Frontal cortex (tissue), 4 donors: ENCODE results near the gene ZBED4. TPM values are rescaled to one million over a fixed set of nuclear protein-coding genes. Genes with fewer than 3 reads are reported as not detected.

Source experiments
- DNase-seq, 2 donors: peaks; one replicate each; pipeline ENCODE4 v3.0.0; 2012; ENCODE audit warnings: low spot score in 2 of 2
- FAIRE-seq: peaks from 2 replicates; lab custom pipeline; 2012; peaks lifted over from hg19 to GRCh38; lab: Jason Lieb, UNC
- total RNA-seq: library from RNA; depleted of rRNA; stranded (reverse); fragments of >200 nt; gene quantifications from one replicate; pipeline ENCODE4 v1.2.3, GENCODE V29; 2014
- donor health status: control.
- donor health status: control.
- donor health status: control.

Gene ZBED4
- total RNA-seq, 1 donor from 2014 or later, result 23.2 TPM

GRCh38 chr22:49825436-49825835 is 28.2 kb upstream of the ZBED4 start:
- FAIRE-seq, result no peak
- DNase-seq, result no peak

DNA sequence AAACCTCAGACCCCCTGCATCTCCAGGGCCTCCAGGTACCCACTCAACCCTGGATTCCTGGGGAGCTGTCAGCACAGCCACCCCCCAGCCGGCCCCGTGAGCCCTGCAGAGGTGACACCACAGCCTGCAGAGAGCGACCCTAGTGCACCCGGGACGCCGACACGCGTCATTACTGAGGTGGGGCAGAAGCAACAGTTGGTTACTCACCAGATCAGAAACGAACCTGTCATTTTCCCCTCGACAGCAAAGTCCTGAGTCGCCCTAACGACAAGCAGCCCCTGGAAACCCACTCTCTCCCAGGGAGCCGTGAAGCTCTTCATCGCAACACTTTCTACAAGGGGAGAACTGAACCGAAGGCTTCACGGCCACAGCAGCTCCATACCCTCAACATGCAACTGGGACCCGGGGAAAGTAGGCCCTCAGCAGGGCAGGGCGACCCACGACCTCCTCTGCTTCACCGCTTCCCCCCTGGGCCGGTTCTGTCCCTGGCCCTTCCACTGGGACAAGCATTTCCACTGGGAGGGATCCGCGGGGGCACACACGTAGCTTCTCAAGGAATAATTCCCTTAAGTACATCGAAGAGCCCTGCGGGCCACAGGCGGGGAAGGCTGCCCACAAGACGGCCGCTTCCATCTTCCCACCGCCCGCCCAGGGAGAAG is 27.6 kb upstream of the ZBED4 start:
- no peak for FAIRE-seq
- DNase-seq, result no peak

DNA sequence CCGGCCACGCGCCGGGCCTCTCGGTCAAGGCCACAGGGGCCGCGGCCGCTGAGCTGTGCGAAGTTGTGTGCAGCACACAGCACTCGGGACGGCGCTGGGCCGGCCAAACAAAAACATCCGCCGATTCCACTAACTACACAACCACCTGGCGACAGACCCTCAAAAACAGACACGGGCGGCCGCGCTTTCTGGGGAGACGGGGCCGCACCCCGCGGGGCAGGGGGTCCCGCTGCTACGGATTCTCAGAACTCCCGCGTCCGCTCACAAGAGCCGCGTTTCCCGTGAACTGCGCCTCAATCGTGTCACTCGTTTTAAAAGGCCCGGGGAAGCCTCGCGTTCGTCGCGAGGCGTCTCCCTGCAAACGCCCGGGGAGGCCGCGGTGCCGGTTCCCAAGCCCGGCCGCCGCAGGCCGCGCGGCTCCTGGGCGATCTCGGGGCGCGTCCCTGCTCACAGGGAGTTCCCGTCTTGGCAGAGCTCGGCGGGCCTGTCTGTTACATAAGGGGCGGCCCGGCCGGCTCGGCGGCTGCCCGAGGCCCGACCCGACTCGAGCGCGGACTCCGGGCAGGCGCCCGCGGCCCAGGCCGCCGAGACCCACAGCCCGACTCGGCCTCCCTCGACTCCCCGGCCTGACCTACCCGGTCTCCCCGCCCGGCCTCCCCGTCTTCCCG is 26.9 kb upstream of the ZBED4 start:
- DNase-seq (peak; percentile 57), FAIRE-seq (no peak)

- peak in 1 of 2 donors; percentile 47 for DNase-seq
- no peak for FAIRE-seq
Measured at GRCh38 chr22:49827271-49827852, 26.3 kb upstream of the ZBED4 start.

GRCh38 chr22:49827853-49828598 is 25.6 kb upstream of the ZBED4 start, which contains the start of gene BRD1:
Gene BRD1 (minus strand): TSS chr22:49827873. CDS start chr22:49824317, 3,556 bp downstream.
- FAIRE-seq (no peak), DNase-seq (peak; percentile 73 to 84)

GRCh38 chr22:49828599-49828965 is 25.1 kb upstream of the ZBED4 start:
- FAIRE-seq (no peak), DNase-seq (no peak)

DNA sequence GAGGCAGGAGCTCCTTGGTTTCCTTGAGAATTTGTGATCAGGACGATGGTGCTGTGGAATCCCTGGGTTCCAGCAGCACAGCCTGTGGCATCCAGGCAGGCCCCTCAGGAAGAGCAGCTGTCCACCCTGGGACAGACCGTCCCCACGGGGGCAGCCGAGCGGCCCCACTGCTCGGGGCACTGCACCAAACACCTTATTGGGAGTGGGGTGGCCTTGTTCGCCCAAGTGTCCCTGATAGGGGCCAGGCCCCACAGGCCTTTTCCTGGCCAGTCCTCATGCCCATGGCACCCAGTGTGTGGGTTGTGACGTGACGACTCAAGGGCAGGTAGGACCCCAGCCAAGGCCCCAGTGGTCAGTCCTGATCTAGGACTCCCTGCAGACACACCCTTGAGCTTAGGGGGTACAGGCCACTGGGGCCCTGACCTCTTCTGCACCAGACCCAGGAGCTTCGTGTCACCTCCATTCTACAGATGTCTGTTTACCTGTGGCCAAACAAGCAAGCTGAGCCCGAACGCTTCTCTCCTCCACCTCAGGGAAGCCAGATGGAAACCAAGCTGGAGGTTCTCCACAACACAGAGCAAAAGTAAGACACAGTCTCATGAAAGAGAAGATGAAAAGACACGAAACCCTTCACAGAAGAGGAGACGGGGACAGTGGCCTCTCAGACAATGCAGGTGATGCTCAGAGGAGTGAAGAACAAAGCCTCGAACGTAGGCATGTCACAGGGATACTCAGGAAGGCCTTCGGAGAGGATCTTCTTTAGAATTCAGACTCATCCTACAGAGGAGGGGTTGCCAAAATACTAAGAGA is 24.4 kb upstream of the ZBED4 start:
- no peak for FAIRE-seq
- no peak for DNase-seq

DNA sequence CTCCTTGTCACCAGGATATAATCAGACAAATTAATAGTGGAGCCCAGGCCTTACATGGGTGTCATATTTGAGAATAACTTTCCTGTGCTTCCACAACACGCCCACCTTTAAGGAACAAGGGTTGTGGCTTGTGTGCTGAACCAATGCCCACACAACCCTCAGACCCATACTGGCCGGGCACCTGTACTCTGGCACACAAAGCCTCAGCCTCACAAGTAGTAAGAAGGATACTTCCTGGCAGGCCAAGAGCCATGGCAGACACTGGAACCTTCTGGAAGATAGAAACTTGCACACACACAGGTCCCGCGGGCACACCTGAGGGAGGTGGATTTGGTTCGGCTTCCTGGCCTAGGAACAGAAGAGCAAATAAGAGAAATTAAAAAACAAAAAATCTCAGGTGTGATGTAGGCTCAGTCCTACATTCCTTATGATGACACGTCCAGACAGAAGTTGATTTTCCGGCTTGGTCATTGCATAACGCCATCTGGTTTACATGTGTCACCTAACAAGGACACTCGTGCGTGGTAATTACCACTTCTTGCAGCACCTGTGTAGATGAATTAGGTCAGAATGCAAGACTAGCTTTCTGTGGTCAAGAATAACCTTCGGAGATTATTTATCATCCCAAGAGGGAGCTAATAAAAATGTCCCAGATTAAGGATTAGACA is 20.2 kb upstream of the ZBED4 start:
- no peak for FAIRE-seq
- no peak for DNase-seq

- no peak for FAIRE-seq
- no peak for DNase-seq
Measured at GRCh38 chr22:49838771-49839717, 14.6 kb upstream of the ZBED4 start.

DNA sequence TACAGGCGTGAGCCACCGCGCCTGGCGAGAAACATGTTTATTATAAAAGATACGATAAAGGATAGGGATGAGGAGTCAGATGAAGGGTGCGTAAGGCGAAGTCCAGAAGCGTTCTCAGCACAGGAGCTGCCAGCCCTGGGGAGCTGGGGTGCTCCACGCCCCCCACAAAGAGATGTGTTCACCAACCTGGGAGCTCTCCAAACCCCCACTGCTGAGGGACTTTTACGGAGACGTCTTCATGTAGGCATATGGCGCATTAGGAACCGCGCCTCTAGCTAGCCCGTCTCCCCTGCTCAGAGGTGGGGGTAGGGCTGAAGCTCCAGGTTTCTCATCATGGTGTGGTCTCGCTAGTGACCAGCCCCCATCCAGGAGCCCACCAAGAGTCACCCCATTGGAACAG is 8.4 kb upstream of the ZBED4 start:
- FAIRE-seq (no peak), DNase-seq (no peak)

- no peak for DNase-seq
- FAIRE-seq, result no peak
Measured at GRCh38 chr22:49845666-49846459, 7.8 kb upstream of the ZBED4 start.

DNA sequence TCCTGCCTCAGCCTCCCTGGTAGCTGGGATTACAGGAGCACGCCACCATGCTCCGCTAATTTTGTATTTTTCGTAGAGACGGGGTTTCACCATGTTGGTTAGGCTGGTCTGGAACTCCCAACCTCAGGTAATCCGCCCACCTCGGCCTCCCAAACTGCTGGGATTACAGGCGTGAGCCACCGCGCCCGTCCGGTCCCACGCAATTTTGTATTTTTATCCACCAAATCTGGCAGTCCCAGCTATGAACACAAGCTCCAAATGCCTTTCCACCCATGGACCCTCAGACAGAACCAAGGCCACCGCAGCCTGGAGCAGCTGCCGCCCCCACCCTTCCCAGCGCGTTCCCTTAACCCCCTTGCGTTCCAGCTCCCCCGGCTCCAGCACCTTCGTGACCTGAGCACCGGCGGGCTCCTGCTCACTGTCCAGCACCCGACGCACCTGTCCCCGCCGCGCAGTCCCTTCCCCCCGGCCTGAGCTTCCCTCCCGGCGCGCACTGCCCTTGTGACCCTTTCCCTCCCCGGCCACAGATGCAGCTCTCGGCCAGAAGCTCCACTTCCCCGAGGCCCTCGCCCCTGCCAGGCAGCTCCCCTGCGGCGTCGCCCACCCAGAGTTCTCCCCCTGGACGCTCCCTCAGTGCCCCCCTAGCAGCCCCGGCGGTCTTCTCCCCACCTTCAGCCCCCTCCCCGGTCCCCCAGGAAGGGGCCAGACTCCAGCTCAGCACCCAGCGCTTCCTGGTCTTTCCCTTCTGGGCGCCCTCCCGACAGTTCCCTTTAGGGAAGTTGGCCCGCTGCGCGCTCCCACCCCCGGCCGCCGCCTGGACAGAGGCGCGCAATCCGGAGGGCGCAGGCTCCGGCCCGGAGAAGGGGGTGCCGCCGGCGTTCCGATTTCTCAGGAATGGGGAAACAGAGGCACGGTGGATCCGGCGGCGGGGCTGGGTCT is 5.6 kb upstream of the ZBED4 start:
- peak in 1 of 2 donors; percentile 38 for DNase-seq
- FAIRE-seq, result no peak

- FAIRE-seq, result no peak
- DNase-seq, result peak in 1 of 2 donors; percentile 46
Measured at GRCh38 chr22:49848690-49849160, 4.9 kb upstream of the ZBED4 start.

DNA sequence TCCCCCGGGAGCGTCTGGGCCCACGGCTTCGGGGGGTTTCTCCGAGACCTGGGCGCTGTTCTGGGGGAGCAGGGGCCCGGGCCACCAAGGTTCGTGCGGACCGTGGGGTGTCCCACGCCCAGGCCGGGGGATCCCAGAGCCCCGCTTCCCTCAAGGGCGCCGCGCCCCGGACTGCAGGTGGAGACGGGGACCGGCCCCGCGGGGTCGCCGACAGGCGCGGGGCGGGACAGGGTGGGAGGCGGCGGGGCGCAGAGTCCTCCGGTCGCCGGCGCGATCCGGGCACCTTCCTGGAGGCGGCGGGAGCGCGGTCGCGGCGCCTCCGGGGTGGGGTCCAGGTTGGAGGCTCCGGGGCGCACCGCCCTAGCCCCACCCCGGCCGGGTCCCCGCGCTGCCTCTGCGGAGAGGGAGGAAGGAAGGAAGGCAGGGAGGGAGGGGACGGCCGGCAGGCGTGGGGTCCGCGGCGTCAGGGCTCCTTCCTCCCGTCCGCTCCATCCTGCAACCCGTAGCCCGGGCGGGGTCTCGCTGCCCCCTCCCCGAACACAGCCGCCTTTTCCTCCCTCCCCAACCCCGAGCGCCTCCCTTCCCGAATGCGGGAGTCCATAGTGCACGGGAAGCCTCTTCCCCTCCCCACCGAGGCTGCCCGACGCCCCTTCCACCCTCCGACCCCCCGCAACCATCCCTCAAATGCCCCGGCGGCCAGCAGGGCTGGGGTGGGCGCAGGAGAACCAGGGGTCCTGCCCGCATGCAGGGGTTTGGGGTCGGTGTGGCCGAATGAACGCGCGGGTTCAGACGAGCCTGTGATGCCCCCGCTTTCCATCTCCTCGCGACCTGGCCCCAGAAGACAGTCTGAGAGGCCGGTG is 4.3 kb upstream of the ZBED4 start:
- DNase-seq, result no peak
- no peak for FAIRE-seq
